K562 (cell line): Measurements from ENCODE around the gene CD320. TPM values are rescaled to one million over a fixed set of nuclear protein-coding genes. Genes with fewer than 3 reads are reported as not detected.

Experiments
- ARID2 ChIP-seq: fragments of 450-650 bp; IDR thresholded peaks from 2 replicates; pipeline ENCODE4 v1.6.1; 2017; ENCODE audit warnings: antibody characterized with exemption, mild to moderate bottlenecking
- CLOCK ChIP-seq: fragments of 250-450 bp; sonication (Bioruptor Pico); IDR thresholded peaks from 2 replicates; pipeline ENCODE4 v1.4.0; 2020; ENCODE audit warnings: mild to moderate bottlenecking, moderate library complexity, borderline replicate concordance
- HDAC6 ChIP-seq: IDR thresholded peaks from 2 replicates; pipeline ENCODE4 v1.6.1; 2012; ENCODE audit warnings: low read depth, mild to moderate bottlenecking, control low read depth, inconsistent platforms, low read length, moderate library complexity
- HDAC8 ChIP-seq: fragments of 450-650 bp; IDR thresholded peaks from 2 replicates; pipeline ENCODE4 v1.6.1; 2016; ENCODE audit warnings: mild to moderate bottlenecking, missing genetic modification characterization, moderate library complexity, missing compliant biosample characterization
- HDGF ChIP-seq: fragments of 450-650 bp; IDR thresholded peaks from 2 replicates; pipeline ENCODE4 v1.6.1; 2016
- L3MBTL2 ChIP-seq: fragments of 450-650 bp; IDR thresholded peaks from 2 replicates; pipeline ENCODE4 v1.6.1; 2016; ENCODE audit warnings: mild to moderate bottlenecking, moderate library complexity
- MEF2A ChIP-seq: IDR thresholded peaks from 2 replicates; pipeline ENCODE4 v1.6.1; 2011; ENCODE audit warnings: low read depth, mild to moderate bottlenecking, low read length, moderate library complexity; ENCODE audit not compliant: control insufficient read depth
- NCOR1 ChIP-seq: fragments of 450-650 bp; IDR thresholded peaks from 2 replicates; pipeline ENCODE4 v1.6.1; 2016; ENCODE audit warnings: mild to moderate bottlenecking, moderate library complexity
- PTTG1 ChIP-seq: fragments of 450-650 bp; IDR thresholded peaks from 2 replicates; pipeline ENCODE4 v1.6.1; 2016; ENCODE audit warnings: low read depth, mild to moderate bottlenecking, missing genetic modification characterization, missing compliant biosample characterization
- SNIP1 ChIP-seq: fragments of 450-650 bp; IDR thresholded peaks from 2 replicates; pipeline ENCODE4 v1.7.1; 2017; ENCODE audit warnings: low read depth, mild to moderate bottlenecking
- TEAD2 ChIP-seq: fragments of 450-650 bp; IDR thresholded peaks from 2 replicates; pipeline ENCODE4 v1.6.1; 2016; ENCODE audit warnings: missing genetic modification characterization, control low read depth, missing compliant biosample characterization
- ZNF184 ChIP-seq: sonication (generic); formaldehyde crosslinking; IDR thresholded peaks from 2 replicates; pipeline ENCODE4 v1.5.0; 2020; ENCODE audit warnings: missing genetic modification reagents
- ZNF280B ChIP-seq: fragments of 250-450 bp; sonication (Bioruptor Pico); IDR thresholded peaks from 2 replicates; pipeline ENCODE4 v1.5.1; 2021; ENCODE audit warnings: mild to moderate bottlenecking
- ZNF696 ChIP-seq: fragments of 250-450 bp; sonication (Bioruptor Pico); conservative IDR thresholded peaks from 2 replicates; pipeline ENCODE4 v1.4.0; 2020; ENCODE audit warnings: mild to moderate bottlenecking, moderate library complexity
- polyA plus RNA-seq, 8 experiments: library from polyadenylated mRNA; depleted of rRNA in 4 of 8; stranded (reverse) in 5 of 8; unstranded in 3 of 8; fragments of >200 nt; fragmentation: Nextera tagmentation in 2 of 8; fragmentation: Illumina TruSeq in 1 of 8; extraction: Ambion mirVana in 2 of 8; extraction: Trizol in 1 of 8; gene quantifications; 2 replicates each; pipeline versions ENCODE4 v1.2.1 to v1.2.3, GENCODE V29; 2011 to 2014; ENCODE audit warnings: inconsistent platforms in 1 of 8, missing spikeins in 1 of 8
- total RNA-seq, 7 experiments: library from RNA; depleted of rRNA in 6 of 7; stranded (reverse); fragments of >200 nt in 6 of 7; fragmentation: Illumina TruSeq in 2 of 7; extraction: Trizol in 2 of 7; gene quantifications; 2 replicates each; pipeline versions ENCODE4 v1.2.1 to v1.2.3, GENCODE V29; 2011 to 2021; ENCODE audit warnings: low replicate concordance in 1 of 7
- TF ChIP-seq, protein P1 (sequence below): sonication (generic); formaldehyde crosslinking; IDR thresholded peaks from 2 replicates; pipeline ENCODE4 v1.8.0; 2022; ENCODE audit warnings: mild to moderate bottlenecking, missing genetic modification reagents
- TF ChIP-seq, protein P2 (sequence below), 2 experiments: fragments of 450-650 bp in 1 of 2; IDR thresholded peaks; 2 replicates each; pipeline ENCODE4 v1.6.1; 2011 to 2017; ENCODE audit warnings: low read depth in 2 of 2, antibody characterized with exemption in 1 of 2, borderline replicate concordance in 1 of 2, low read length in 1 of 2, mild to moderate bottlenecking in 1 of 2, mixed read lengths in 1 of 2; ENCODE audit not compliant: control insufficient read depth in 1 of 2
- TF ChIP-seq, protein P3 (sequence below): fragments of 450-650 bp; IDR thresholded peaks from 2 replicates; pipeline ENCODE4 v1.6.1; 2016; ENCODE audit warnings: antibody characterized with exemption
- TF ChIP-seq, protein P4 (sequence below): fragments of 450-650 bp; formaldehyde crosslinking; IDR thresholded peaks from 2 replicates; pipeline ENCODE4 v1.4.0; 2022; ENCODE audit warnings: missing genetic modification characterization

CD320 gene
- total and polyA plus RNA-seq, 9 of the 15 experiments (the other 6 are each of a cell fraction or from before 2014, with no cell fraction given) = 0.45 to 94.5 (median 34.4) TPM

DNA sequence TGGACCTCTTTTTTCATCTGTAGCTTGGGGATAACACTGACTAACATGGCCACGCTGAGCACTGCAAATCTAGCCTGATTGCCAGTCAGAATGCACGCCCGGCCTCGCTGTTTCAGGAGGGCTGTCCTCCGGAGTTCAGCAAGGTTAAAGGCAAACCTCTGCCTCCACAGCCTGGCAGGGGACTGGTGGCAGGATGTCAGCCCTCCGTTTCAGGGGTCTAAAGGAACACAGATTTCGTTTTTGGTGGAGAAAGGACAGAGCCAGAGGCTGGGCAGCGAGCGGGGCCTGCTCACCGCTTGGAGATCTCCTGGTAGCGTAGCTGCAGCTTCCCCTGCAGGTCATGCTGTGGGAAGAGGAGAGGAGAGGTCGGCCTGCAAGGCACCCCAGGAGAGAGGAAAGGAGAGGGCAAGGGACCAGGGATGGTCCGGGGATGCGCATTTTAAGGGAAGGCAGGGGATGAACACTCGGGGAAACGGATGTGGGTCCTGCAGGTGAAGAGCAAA lies 12.5 kb upstream of the CD320 start (continued):
- TF ChIP-seq PTTG1 (tag) (no peak), TEAD2 (no peak), HDAC8 (tag) (no peak), ZNF696 (no peak), ZNF280B (no peak), ARID2 (no peak), HDAC6 (no peak), MEF2A (no peak), L3MBTL2 (no peak), ZNF184 (CRISPR knock-in tag) (no peak), CLOCK (CRISPR knock-in tag) (no peak), HDGF (0 out of 2 replicates have a peak, but pooled peaks have one; percentile 59), NCOR1 (no peak), SNIP1 (0 out of 2 replicates have a peak, but pooled peaks have one; percentile 9)
- TF ChIP-seq, protein P1, sequence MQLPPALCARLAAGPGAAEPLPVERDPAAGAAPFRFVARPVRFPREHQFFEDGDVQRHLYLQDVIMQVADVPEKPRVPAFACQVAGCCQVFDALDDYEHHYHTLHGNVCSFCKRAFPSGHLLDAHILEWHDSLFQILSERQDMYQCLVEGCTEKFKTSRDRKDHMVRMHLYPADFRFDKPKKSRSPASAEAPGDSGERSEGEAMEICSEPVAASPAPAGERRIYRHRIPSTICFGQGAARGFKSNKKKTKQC (CRISPR knock-in tag) = no peak
- TF ChIP-seq, protein P2, sequence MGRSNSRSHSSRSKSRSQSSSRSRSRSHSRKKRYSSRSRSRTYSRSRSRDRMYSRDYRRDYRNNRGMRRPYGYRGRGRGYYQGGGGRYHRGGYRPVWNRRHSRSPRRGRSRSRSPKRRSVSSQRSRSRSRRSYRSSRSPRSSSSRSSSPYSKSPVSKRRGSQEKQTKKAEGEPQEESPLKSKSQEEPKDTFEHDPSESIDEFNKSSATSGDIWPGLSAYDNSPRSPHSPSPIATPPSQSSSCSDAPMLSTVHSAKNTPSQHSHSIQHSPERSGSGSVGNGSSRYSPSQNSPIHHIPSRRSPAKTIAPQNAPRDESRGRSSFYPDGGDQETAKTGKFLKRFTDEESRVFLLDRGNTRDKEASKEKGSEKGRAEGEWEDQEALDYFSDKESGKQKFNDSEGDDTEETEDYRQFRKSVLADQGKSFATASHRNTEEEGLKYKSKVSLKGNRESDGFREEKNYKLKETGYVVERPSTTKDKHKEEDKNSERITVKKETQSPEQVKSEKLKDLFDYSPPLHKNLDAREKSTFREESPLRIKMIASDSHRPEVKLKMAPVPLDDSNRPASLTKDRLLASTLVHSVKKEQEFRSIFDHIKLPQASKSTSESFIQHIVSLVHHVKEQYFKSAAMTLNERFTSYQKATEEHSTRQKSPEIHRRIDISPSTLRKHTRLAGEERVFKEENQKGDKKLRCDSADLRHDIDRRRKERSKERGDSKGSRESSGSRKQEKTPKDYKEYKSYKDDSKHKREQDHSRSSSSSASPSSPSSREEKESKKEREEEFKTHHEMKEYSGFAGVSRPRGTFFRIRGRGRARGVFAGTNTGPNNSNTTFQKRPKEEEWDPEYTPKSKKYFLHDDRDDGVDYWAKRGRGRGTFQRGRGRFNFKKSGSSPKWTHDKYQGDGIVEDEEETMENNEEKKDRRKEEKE (IDR thresholded peaks at IDR 0.05; ENCODE audit: borderline replicate concordance in 1 of 2, control insufficient read depth in 1 of 2, low read depth in 2 of 2, low read length in 1 of 2) = no peak
- TF ChIP-seq, protein P3, sequence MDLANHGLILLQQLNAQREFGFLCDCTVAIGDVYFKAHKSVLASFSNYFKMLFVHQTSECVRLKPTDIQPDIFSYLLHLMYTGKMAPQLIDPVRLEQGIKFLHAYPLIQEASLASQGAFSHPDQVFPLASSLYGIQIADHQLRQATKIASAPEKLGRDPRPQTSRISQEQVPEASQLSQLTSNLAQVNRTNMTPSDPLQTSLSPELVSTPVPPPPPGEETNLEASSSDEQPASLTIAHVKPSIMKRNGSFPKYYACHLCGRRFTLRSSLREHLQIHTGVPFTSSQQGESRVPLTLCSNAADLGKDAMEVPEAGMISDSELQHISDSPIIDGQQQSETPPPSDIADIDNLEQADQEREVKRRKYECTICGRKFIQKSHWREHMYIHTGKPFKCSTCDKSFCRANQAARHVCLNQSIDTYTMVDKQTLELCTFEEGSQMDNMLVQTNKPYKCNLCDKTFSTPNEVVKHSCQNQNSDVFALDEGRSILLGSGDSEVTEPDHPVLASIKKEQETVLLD = 0 out of 2 replicates have a peak, but pooled peaks have one; percentile 16
- TF ChIP-seq, protein P4, sequence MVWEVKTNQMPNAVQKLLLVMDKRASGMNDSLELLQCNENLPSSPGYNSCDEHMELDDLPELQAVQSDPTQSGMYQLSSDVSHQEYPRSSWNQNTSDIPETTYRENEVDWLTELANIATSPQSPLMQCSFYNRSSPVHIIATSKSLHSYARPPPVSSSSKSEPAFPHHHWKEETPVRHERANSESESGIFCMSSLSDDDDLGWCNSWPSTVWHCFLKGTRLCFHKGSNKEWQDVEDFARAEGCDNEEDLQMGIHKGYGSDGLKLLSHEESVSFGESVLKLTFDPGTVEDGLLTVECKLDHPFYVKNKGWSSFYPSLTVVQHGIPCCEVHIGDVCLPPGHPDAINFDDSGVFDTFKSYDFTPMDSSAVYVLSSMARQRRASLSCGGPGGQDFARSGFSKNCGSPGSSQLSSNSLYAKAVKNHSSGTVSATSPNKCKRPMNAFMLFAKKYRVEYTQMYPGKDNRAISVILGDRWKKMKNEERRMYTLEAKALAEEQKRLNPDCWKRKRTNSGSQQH (CRISPR knock-in tag) = no peak
